T47D (cell line): ENCODE results near the gene ATP11C.

Source experiments
- DNase-seq, 2 experiments: peaks; one replicate each; pipeline versions ENCODE4 v3.0.0 to v3.0.0-alpha.2; 2011 to 2012; ENCODE audit warnings: low read depth in 1 of 2, low spot score in 1 of 2
- JUND ChIP-seq: IDR thresholded peaks from 2 replicates; pipeline ENCODE4 v1.6.1; 2012; ENCODE audit warnings: low read depth
- in situ Hi-C: cut with HindIII; loops from 2 replicates; pipeline ENCODE4 v1.10.0; 2016; ENCODE audit warnings: low sequenced_read_pairs, low pct_unique_long_range_greater_than_20kb

Gene ATP11C

GRCh38 chrX:139831675-139832456, 101.0 kb downstream of the ATP11C start:
- peak in 1 of 2 experiments; percentile 8 for DNase-seq
- TF ChIP-seq JUND = no peak
- in situ Hi-C loops = no loop called here

DNA sequence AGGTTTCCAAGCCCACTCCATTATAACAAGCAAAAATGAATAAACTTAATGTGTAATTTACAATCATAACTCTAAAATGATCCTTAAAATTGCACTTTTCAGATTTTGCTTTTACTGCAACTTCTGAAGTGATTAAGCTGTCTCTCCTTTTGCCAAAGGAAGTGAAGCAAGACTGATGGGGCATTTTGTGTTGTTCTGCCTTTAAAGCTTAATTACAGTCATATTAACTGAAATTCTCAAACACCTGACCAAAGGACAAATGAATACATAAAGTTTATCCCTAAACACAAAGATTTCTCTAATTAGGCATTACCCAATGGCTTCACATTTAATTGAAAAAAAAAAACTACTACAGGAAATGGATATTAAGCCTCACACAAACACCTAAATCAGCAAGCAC, 101.8 kb downstream of the ATP11C start:
- in situ Hi-C loops = no loop called here
- DNase-seq = no peak
- no peak for TF ChIP-seq JUND

GRCh38 chrX:139828830-139829229, 104.0 kb downstream of the ATP11C start:
- in situ Hi-C loops = no loop called here
- DNase-seq = no peak
- no peak for TF ChIP-seq JUND

DNA sequence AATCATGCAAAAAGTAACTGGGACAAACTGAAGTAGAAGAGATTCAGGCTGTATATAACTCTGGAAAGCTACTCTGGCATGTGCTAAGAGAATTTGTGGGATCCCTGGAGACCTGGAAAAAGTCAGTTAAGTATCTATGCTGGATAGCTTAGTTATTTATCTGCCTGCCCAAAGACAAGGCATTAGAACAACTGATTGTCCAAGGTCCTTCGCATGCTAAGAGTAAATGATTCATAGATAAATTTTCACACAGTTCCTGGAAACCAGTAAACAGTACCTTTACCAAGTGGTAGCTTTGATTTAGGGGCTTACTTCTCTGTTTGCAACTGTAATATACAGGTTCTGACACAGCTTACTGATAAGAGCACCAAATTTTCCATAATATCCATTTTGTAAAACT, 104.8 kb downstream of the ATP11C start:
- no peak for DNase-seq
- TF ChIP-seq JUND = no peak
- in situ Hi-C loops = no loop called here

DNA sequence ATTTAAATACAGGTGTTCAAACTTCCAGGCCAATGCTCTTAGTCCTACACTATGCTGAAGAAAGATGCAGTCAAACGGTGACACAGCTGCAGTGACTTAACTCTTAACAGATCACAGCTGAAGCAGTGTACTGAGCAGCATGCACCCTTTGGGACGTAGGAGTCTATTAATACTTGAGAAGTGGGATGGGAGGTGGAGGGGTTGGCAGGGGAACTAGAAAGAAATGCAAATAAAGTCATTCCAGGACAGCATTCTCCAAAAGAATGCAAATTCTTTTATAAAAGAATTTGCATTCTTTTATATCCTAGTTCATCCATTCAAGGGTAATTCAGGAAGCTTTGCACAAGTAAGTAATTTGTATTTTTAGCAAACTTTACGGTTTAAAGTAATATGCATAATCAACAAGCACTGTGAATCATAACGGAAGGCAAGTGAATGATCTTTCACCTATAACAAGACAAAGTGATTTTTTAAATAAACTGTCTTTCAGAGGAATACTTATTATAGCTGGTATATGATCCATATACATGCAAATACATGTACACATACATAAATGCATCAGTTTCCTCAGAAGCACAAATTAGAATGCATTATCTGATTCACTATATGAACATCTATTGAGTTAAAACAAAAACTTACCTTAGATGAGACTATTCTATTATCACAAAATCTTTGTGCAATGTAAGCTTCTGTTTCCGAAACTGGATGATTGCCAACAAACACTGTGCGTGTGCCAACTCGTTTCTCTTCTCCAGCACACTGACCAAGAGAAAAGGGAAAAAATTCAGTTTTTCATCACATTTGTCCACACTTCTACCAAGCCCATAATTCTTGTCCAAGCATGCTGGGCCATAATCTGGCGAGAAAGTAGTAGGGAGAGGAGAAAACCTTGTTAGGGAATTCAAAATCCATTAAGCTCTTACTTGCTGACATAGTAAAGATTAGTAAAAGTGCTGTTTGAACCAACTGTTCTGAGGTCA, 106.5 kb downstream of the ATP11C start:
- no peak for TF ChIP-seq JUND
- in situ Hi-C loops = no loop called here
- DNase-seq = no peak

DNA sequence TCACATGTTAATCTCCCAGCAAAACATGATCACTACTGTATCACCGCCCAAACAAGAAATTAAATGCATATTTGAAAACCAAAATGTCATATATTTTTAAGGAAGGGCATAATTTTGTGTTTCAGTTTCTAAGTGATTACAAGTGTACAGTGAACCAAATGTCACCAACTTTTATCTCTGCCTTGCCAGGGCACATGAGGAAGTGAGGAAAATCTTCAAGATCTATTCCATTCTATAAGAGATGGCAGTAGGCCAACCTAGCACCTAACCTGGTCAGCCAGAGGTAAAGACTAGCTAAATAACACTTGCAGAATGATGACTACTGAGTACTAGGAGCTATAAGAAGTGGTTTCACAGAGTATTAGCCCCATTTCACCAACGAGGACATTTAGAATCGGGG, 107.2 kb downstream of the ATP11C start:
- in situ Hi-C loops = no loop called here
- TF ChIP-seq JUND = no peak
- no peak for DNase-seq

DNA sequence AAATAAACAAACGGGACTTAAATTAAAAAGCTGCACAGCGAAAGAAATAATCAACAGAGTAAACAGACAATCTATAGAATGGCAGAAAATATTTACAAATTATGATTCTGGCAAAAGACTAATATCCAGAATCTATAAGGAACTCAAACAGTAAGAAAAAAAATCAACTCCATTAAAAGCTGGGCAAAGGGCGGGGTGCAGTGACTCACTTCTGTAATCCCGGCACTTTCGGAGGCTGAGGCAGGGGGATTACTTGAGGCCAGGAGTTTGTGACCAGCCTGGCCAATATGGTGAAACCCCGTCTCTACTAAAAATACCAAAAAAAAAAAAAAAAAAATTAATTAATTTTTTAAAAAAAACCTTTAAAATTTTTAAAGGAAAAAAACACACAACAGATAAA, 109.0 kb downstream of the ATP11C start:
- DNase-seq = no peak
- TF ChIP-seq JUND = no peak
- in situ Hi-C loops = no loop called here

DNA sequence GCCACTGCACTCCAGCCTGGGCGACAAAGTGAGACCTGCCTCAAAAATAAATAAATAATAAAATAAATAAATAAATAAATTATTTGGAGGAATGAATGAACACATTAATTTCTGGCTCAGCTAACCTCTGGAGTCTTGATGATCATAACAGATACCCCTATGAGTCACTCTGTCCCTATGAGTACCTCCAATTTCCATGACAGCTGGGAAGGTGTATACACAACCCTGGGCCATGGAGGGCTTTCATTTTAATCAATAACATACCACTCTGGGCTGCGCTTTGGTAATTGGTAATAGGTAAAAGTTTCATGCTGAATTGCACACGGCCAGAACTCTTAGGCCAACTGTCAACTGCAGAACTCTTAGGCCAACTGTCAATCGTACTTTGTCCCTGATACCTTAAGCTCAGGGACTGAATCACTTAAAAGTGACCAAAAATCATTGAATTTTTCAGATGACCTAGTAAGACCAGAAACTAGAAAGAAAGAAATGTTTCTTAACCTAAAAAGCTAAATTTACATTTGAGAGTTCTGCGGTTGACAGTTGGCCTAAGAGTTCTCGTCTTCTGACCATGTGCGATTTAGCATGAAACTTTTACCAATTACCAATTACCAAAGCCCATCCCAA, 112.4 kb downstream of the ATP11C start:
- DNase-seq = no peak
- TF ChIP-seq JUND = no peak
- in situ Hi-C loops = no loop called here

DNA sequence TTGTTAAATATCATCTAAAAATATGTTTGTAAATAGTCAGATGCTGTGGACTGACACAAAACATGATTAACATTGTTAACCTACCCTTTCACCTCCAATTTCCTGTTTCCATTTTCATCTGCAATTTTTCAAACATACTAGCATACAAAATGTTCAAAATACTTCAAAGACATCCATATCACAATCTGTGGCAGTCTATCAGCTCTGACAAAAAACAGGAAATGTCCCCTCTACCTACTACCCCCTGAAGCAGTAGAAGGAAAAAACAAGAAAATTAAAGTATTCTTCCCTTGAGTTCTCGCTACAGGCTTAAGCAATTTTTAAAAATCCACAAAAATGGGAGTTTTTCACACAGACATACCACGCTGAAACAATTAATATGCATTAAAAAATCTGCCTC, 116.6 kb downstream of the ATP11C start:
- DNase-seq = no peak
- no peak for TF ChIP-seq JUND
- in situ Hi-C loops = no loop called here

DNA sequence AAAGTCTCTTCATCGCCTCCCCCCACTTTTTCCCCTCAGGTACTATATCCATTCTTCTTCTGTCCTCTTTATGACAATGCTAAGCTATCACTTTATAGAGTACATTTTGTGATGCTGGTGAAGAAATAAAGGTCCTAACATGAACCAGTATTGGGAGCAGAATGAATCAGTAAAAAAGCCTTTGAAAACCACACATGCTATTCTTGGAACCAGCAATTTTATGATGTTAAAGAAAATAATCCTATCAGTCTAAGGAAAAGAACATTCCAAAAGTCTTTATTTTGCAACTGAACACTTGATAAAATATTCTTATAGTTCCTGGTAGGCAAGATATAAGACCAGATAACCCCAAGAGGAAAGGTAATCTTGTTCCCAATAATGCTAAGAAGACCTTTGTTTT, 117.1 kb downstream of the ATP11C start:
- no peak for DNase-seq
- in situ Hi-C loops = no loop called here
- TF ChIP-seq JUND = no peak

DNA sequence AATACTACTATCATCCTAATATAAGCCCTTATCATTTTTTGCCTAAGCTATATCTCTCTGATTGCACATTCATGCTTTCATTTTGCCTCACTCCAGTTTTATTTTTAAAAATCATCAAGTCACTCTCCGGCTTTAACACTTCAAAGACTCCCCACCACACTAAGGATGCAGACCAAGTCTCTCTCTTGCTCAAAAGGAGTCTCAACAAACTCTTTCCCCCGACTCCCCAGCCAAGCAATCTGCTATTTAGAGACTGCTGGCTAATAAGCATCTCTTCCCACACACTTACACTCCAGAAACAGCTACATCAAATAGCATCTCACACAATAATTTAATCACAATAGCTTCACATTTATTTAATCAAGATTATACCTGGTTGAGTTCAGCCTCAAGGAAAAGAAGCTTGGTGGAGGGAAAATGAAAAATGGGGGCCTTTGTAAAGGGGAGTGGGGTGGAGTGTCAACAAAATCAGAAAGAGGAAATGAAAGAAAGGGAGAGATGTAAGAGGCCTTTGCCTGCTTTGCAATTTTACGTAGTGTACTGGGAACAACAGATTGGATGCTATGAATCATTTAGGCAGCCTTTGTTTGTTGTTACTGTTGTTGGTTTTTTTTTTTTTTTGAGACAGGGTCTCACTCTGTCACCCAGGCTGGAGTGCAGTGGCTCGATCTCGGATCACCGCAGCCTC, 120.8 kb downstream of the ATP11C start:
- in situ Hi-C loops = no loop called here
- TF ChIP-seq JUND = no peak
- no peak for DNase-seq

DNA sequence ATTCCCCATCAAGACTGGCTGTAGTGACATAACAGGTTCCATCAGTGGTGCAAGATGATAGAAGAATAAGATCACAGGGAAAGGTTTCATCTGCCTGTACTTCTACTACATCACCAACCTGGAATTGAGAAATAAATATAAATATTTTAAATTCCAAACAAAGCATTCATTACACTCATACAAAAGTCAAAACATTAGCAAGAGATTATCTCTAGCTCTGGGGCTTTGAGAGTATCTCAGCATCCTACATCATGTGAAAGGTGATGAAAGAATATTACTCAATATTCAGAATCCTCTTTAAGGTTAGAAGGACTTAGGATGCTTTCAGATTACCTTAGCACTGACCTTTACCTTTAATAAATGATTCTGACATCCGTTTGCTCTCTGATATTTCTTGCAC, 128.4 kb downstream of the ATP11C start:
- in situ Hi-C loops = no loop called here
- no peak for TF ChIP-seq JUND
- DNase-seq = no peak
